PC-9 (cell line): ENCODE data around the gene NMD3.

Source experiments
- CTCF ChIP-seq: fragments of 200-600 bp; sonication (generic); conservative IDR thresholded peaks from 2 replicates; pipeline ENCODE4 v1.6.1; 2017; ENCODE audit warnings: mixed run types, antibody characterized with exemption, mild to moderate bottlenecking, moderate library complexity
- EZH2 ChIP-seq: fragments of 200-600 bp; sonication (generic); IDR thresholded peaks from 2 replicates; pipeline ENCODE4 v1.8.0; 2017; ENCODE audit warnings: antibody characterized with exemption, low read depth

- TF ChIP-seq CTCF, result peak; percentile 46; the same call in 1 of the 2 replicates
- no peak for TF ChIP-seq EZH2
Measured at GRCh38 chr3:161171639-161172552, 49.2 kb upstream of the NMD3 start.
